ENCODE measurements around the gene BOD1.

BOD1 gene

DNA sequence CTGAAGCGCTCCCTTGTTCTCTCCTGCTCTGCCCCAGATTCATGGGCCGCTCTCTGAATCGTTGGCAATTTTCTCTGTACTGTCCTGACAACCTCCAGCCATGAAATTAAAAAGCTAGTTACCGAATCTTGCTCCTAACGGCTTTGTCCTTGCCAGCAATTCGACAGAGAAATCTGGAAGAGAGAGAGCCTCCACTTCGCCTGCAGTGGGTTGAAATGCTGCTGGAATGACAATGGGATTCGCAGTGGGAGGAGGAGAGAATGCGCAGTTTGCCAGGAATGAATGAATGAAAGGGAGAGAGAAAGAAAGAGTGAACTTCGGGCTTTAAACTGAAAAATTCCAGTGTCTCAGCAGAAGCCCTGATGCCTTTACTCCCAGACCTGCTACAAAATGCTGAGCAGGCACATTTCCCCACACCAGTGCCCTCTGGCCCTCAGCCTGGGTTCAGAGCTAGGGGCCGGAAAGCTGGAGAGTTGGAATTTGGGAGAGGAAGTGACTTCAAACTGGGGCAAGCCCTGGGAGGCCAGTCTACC is 11.5 kb upstream of the BOD1 start:
- H3K4me1 Mint-ChIP-seq (ENCODE audit: low read depth): no peaks in the 10 kb centered on the region
- H3K9me3 Mint-ChIP-seq: no peaks in the 10 kb centered on the region
- no peak overlapping the region for H3K27ac Mint-ChIP-seq
- H3K4me3 Mint-ChIP-seq: no peak overlapping the region
- H3K36me3 Mint-ChIP-seq (ENCODE audit: low read depth): no peaks in the 10 kb centered on the region
- peaks cover 11% of the 10 kb centered on the region for H3K27me3 Mint-ChIP-seq

DNA sequence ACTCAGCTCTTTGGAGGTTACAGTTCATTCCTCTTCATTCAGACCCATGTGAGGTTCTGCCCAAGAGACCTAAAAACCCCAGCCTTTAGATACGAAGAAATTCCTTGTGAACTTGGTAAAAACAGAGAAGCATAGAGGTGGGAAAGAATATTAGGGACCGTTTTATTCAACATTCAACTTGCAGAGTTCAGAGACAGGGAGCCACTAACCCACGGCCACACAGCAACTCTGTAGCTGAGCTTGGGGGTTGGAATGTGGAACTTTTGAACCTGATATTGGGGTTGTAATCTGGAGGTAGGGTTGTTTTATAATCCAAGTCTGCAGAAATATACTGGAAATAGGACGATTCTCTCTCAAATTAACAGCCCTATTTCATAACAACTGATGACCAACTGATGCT is 10.8 kb upstream of the BOD1 start:
- Mint-ChIP-seq H3K9me3 (no peaks in the 10 kb centered on the region), H3K36me3 (ENCODE audit: low read depth) (no peaks in the 10 kb centered on the region), H3K4me3 (no peak overlapping the region), H3K4me1 (ENCODE audit: low read depth) (no peaks in the 10 kb centered on the region), H3K27ac (no peak overlapping the region), H3K27me3 (peaks cover 8% of the 10 kb centered on the region)

DNA sequence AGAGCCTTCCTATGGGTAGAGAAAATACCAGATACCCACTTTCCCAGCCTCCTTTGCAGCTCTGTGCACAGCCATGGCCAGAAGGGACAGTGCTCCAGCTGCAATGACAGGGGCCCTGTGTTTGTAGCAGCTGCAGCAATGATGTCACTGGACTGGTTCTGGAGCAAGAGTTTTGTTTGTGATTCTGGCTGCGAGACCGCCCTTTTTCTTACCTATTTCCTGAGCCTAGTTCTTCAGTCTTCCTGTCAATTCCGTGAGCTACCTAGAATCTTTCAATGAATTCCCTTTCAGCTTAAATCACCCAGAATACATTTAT is 10.0 kb upstream of the BOD1 start:
- no peak overlapping the region for H3K4me3 Mint-ChIP-seq
- H3K9me3 Mint-ChIP-seq: no peaks in the 10 kb centered on the region

DNA sequence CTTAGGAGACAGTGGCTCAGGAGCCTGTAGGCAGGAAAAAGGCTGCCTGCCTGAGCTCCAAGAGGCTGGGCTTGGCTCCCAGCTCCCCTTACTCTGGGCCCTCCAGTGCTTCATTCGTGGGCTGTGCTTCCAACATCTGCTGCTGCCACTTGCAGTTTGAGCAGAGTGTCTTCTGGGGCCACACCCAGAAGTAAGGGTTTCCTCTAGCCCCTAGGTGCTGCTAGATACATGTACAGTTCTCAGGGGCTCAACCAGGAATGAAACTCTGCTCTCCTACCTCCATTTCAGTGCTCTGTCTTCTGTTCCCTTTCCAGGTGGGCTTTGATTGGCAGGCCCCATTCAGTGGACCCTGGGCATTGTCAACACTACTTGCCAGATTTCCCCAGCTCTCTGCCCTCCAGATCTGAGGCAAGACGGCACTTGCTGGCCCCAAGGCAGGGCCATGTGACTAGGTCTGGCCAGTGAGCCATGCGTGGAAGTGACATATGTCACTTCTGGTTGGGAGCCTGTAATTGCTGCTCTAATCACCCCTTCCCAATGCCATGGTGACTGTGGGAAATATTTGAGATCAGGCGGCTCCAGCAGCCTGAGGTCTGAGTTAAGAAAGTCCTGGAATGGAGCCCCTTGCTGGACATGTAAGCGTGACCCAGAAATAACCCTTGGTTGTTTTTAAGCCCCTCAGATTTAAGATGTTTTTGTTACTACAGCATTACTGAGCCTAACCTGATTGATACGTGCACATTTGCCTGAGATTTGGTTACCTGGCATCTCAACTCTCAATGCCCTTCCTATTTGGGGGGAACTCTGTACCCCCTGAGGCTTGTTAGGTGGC is 9.4 kb upstream of the BOD1 start:
- no peak overlapping the region for H3K4me3 Mint-ChIP-seq
- H3K27ac Mint-ChIP-seq: no peak overlapping the region
- peaks cover 8% of the 10 kb centered on the region for H3K27me3 Mint-ChIP-seq
- no peaks in the 10 kb centered on the region for H3K4me1 Mint-ChIP-seq (ENCODE audit: low read depth)
- H3K9me3 Mint-ChIP-seq: no peaks in the 10 kb centered on the region
- no peaks in the 10 kb centered on the region for H3K36me3 Mint-ChIP-seq (ENCODE audit: low read depth)

More for the DNA sequence above, 10.0 kb upstream of the BOD1 start:
- Mint-ChIP-seq H3K36me3 (ENCODE audit: low read depth) (no peaks in the 10 kb centered on the region), H3K27me3 (peaks cover 8% of the 10 kb centered on the region), H3K27ac (no peak overlapping the region), H3K4me1 (ENCODE audit: low read depth) (no peaks in the 10 kb centered on the region)

DNA sequence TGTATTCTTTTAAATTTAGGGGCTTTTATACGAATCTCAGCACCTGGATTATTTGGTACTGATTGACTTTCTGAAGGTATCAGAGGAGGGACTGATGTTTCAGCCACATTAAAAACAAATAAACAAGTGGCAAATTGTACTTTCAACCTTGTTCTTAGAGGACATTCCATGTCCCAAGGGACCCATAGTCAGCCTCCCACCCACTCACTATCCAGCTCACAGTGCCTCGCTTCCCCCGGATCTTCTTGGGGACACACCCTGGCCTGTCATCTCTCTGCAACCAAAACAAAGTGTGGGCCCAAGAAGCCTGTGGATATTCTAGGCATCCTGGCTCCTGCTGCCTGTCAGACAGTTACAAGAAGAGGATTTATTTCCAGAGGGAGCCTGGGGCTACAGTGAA is 8.8 kb upstream of the BOD1 start:
- Mint-ChIP-seq H3K27me3 (peaks cover 8% of the 10 kb centered on the region), H3K36me3 (ENCODE audit: low read depth) (no peaks in the 10 kb centered on the region), H3K4me1 (ENCODE audit: low read depth) (no peaks in the 10 kb centered on the region), H3K9me3 (no peaks in the 10 kb centered on the region), H3K4me3 (no peak overlapping the region), H3K27ac (no peak overlapping the region)

DNA sequence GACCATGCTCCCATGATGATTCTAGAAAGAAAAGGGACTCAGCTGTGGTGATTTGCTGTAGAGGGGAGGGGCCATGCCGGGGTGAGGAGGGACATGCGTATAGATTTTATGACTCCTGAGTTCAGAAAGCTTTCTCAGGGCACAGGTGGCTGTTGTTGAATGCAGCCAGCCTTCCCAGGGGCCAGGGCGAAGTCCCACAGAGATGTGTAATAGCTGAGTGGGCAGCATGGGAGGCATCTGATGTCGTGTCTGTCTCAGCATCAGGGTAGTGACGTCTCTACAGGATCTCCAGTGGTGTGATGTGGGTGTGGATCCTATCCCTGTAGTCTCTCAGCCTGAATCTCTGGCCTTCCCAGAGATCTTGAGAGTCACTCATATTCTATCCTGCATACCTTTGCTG is 7.8 kb upstream of the BOD1 start:
- H3K9me3 Mint-ChIP-seq: no peaks in the 10 kb centered on the region
- H3K27me3 Mint-ChIP-seq: peaks cover 8% of the 10 kb centered on the region
- H3K4me1 Mint-ChIP-seq (ENCODE audit: low read depth): no peaks in the 10 kb centered on the region
- no peak overlapping the region for H3K27ac Mint-ChIP-seq
- H3K4me3 Mint-ChIP-seq: no peak overlapping the region
- H3K36me3 Mint-ChIP-seq (ENCODE audit: low read depth): no peaks in the 10 kb centered on the region

DNA sequence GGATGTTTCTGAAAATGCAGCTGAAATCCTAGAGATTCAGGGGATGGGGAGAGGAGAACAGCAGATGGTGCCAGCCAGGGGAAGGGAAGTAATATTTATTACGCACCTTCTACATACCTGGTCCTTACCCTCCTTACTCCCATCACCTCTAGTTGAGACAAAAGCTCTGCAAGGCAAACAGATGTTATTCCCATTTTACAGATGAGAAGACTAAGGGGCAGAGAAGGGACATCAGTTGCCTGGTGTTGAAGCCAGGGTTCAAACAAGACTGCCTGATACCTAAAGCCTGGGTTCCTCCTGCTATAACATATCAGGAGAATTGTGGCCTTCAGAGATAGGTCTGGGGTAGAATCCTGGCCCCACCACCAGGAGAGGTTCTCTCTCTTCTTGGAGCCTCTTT is 7.3 kb upstream of the BOD1 start:
- Mint-ChIP-seq H3K27me3 (peaks cover 8% of the 10 kb centered on the region), H3K36me3 (ENCODE audit: low read depth) (no peaks in the 10 kb centered on the region), H3K4me3 (no peak overlapping the region), H3K4me1 (ENCODE audit: low read depth) (no peaks in the 10 kb centered on the region), H3K27ac (no peak overlapping the region), H3K9me3 (no peaks in the 10 kb centered on the region)

DNA sequence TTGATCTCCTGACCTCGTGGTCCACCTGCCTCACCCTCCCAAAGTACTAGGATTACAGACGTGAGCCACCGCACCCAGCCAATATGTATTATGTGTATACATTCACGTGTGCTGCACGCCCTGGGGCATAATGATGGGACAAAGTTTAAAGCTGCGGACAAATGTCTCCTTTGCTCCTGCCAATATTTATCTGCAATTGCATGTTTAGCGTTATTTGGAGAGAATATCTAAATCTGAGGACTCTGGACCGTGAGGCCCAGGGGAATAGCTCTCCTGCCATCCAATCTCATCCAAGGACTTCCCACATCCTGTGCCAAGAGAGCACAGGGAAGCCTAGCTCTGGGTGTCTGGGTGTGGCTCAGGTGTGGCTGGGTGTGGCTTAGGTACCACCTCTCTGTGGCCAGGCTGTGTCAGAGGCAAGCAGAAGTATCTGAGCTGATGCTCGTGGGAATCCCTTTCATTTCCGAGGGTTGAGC is 6.9 kb upstream of the BOD1 start:
- no peaks in the 10 kb centered on the region for H3K36me3 Mint-ChIP-seq (ENCODE audit: low read depth)
- H3K27me3 Mint-ChIP-seq: peaks cover 8% of the 10 kb centered on the region
- H3K9me3 Mint-ChIP-seq: no peaks in the 10 kb centered on the region
- H3K27ac Mint-ChIP-seq: no peak overlapping the region
- H3K4me1 Mint-ChIP-seq (ENCODE audit: low read depth): no peaks in the 10 kb centered on the region
- no peak overlapping the region for H3K4me3 Mint-ChIP-seq

DNA sequence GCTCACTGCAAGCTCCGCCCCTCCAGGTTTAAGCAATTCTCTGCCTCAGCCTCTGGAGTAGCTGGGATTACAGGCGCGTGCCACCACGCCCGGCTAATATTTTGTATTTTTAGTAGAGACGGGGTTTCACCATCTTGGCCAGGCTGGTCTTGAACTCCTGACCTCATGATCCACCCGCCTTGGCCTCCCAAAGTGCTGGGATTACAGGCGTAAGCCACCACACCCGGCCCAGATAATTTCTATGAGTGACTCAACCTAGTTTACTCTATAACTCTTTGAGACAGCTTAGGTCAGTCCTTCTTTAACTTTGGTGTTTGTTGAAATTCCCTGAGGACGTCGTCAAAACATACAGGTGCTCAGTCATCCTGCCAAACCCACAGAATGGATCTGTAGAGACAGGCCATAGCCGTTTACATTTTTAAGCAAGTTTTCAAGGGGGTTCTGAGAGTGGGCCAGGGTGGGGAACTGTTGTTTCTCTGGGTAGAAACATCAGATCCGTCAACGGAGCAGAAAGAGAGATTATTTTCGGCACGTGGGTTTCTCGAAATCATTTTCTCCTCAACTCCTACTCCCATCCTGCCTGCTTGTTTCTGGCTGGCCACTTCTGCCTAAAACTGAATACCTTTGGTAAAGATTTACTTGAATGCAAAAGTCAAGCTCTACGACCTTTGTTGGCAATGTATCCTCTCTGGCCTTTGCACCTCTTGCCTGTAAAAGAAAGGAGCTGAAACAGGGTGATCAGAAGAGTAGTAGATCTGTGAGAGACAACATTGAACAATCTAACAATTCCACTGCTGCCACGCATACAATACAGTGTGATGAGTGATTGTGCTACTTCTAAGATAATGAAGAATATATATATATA is 6.0 kb upstream of the BOD1 start:
- H3K27ac Mint-ChIP-seq: no peak overlapping the region
- no peaks in the 10 kb centered on the region for H3K36me3 Mint-ChIP-seq (ENCODE audit: low read depth)
- H3K9me3 Mint-ChIP-seq: no peaks in the 10 kb centered on the region
- no peak overlapping the region for H3K4me3 Mint-ChIP-seq
- no peaks in the 10 kb centered on the region for H3K4me1 Mint-ChIP-seq (ENCODE audit: low read depth)
- peaks cover 8% of the 10 kb centered on the region for H3K27me3 Mint-ChIP-seq

DNA sequence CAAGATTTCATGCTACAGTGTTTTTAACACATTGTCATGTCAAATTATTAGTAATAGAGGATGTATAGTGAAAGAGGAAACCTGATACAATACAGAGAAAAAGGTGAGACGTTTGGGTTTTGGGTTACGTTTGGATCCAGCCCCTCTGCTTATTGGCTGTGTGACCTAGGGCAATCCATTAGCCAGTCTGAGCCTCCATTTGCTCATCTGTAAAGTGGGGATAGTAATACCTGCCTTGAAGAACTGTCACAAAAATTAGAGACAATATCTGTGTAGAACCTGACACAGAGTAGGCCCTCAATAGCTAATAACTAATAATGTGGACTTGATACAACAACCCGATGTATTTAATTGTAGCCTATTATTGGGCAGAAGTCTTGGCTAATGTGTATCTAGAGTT is 4.3 kb upstream of the BOD1 start:
- Mint-ChIP-seq H3K9me3 (no peaks in the 10 kb centered on the region), H3K4me3 (no peak overlapping the region), H3K27ac (no peak overlapping the region), H3K4me1 (ENCODE audit: low read depth) (peaks cover 9% of the 10 kb centered on the region), H3K36me3 (ENCODE audit: low read depth) (peaks cover under 1% of the 10 kb centered on the region), H3K27me3 (no peaks in the 10 kb centered on the region)

DNA sequence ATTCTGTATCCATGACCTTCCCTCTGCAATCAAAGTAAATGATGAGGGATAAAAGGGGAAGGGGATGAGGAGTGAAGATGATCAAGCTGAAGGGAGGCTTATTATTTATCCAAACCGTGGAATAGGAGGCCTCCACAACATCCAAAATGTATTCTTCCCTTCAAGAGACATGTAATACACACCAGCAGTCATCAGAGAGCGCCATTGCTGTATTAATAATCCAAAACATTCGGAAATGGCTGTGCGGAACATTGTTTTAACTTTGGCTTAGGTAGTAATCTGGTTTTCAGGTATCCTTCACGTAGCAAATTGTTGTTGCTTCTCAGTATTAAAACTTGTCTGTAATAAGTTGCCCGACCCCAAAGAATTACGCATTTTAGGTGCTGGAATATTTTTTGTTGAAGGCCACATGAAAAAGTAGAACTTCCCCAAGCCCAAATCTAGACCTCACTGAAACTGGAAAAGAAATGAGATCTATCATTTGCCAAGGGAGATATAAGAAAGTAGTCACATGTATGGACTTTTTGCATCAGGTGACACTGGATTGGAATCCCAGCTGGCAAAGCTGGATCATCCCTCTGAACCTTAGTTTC is 2.6 kb upstream of the BOD1 start:
- Mint-ChIP-seq H3K36me3 (ENCODE audit: low read depth) (peaks cover 13% of the 10 kb centered on the region), H3K4me1 (ENCODE audit: low read depth) (peaks cover 26% of the 10 kb centered on the region), H3K4me3 (no peak overlapping the region), H3K27ac (no peak overlapping the region), H3K9me3 (no peaks in the 10 kb centered on the region), H3K27me3 (no peaks in the 10 kb centered on the region)

DNA sequence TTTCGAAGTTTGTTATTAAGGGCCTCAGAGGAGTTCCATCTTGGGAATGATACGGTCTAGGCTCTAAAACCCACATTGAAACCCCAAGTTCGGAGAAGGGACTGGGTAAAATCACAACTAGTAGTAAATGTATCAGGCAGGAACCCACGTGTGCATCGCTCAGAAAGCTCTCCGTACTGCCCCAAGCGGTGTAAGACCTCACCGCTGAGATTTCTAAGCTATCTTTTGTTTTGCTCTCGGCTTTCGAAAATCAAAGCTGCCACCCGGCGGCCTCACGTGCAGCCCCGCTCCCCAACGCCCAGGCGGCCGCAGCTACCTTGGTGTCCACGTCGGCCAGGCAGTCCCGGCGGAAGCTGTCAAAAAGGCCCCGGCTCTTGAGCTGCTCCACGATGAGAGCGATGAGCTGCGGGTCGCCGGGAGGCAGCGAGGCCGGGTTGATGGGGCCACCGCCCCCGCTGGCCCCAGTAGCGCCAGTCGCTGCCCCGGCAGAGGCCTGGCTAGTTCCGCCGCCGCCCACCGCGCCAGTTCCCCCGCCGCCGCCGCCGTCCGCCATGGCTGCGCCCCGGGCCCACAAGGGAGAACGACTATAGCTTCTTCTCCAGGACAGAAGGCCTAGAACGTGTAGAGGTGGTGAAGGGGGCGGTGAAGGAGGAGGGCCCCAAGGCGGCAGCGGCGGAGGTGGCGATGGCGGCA is 420 bp downstream of the BOD1 start:
- Mint-ChIP-seq H3K9me3 (no peaks in the 10 kb centered on the region), H3K27me3 (no peaks in the 10 kb centered on the region), H3K4me1 (ENCODE audit: low read depth) (peaks cover 41% of the 10 kb centered on the region), H3K36me3 (ENCODE audit: low read depth) (peaks cover 38% of the 10 kb centered on the region), H3K27ac (peak overlapping the region; percentile 92), H3K4me3 (peak overlapping the region; percentile 96)

DNA sequence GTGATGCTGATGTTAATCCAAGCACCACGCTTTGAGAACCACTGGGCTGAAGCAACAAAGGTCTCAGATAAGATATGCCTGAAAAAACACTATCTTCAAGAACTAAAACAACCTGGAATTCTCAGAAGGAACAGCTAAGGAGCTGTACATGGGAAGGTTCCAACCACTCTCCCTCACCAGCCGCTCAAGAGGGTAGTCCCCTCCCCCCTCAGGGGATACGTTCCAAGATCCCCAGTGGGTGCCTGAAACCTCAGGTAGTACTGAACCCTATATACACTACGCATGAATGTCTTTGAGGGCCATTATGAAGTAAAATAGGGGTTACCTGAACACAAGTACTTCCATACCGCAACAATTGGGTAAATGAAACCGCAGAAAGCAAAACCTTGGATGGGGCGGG is 1.9 kb downstream of the BOD1 start:
- peaks cover 46% of the 10 kb centered on the region for H3K4me1 Mint-ChIP-seq (ENCODE audit: low read depth)
- H3K36me3 Mint-ChIP-seq (ENCODE audit: low read depth): peaks cover 47% of the 10 kb centered on the region
- H3K27ac Mint-ChIP-seq: peak overlapping the region; percentile 40
- H3K27me3 Mint-ChIP-seq: no peaks in the 10 kb centered on the region
- H3K4me3 Mint-ChIP-seq: peak overlapping the region; percentile 96
- no peaks in the 10 kb centered on the region for H3K9me3 Mint-ChIP-seq

DNA sequence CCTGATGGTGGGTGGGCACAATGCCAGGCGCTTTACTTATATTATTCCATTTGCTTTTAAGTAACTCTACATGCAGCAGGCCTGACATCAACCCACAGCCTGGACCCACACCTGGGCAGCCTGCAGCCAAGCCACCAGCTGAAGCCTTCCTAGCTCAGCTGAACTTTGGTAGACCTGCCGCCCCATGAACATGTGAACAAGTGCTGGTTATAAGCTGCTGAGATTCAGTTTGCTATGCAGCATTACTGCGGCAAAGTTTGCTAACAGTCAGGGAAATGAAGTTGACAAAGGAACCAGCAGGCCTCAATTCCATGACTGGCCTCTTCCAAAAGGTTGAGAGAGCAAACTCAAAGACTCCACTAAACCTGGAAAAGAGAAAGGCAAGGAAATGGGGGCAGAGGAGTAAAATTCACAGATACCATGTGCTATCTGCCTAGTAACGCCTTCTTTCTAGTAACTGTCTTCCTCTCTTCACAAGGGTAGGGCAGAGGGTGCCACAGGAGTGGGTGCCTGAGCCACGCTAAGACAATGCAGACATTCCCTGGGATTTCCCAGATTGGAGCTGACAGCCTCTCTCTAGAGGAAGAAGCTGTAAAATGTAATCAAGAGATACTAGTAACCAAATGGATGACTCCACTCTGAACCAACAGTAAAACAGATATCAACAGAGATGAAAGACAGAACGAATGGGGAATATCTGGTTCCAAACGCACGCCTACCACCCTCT is 2.9 kb downstream of the BOD1 start:
- H3K4me1 Mint-ChIP-seq (ENCODE audit: low read depth): peaks cover 46% of the 10 kb centered on the region
- peak overlapping the region; percentile 96 for H3K4me3 Mint-ChIP-seq
- H3K27me3 Mint-ChIP-seq: no peaks in the 10 kb centered on the region
- no peaks in the 10 kb centered on the region for H3K9me3 Mint-ChIP-seq
- H3K27ac Mint-ChIP-seq: no peak overlapping the region
- H3K36me3 Mint-ChIP-seq (ENCODE audit: low read depth): peaks cover 56% of the 10 kb centered on the region
